ENCODE data around the gene NINL.
"Not testable (repeated sequence)": the region's sequence is repeated elsewhere in the genome, so short reads cannot be mapped to it uniquely, and the experiment has no call there.

Gene NINL

DNA sequence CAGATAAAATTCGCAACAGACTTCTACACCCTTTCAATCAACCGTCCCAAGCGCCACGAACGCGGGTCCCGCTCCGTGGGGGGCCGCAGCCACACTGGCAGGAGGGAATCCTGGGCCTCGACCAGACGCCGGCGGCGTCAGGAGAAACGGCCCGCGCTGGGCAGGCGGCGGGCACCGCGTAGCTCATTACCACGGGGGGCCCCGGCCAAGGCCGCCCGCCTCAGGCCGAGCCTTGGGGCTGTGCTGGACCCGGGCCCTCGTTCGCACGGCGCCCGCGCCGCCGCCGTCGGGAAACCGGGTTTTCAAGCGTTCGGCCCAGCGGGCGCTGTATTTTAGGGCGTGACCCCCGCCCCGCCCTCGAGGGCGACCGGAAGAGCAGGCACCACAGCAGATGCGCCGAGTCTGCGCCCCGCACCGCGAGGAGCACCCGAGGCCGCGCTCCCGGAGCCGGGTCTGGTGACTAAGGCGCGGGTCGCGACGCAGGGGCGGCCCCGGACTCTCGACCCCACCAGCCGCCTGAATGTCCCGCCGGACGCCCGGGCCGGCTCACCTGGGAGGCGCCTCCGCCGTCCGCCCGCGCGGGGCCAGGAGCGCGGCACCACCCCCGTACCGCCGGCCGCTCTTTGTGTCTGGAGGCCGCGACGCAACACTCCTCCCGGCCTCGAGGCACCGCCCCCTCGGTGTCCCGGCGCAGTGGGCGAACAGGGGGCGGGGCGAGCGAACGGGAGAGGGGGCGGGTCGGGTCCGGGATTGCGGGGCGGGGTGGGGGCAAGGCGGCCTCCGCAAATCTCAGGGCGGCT, at the start of gene NINL:
TSS of gene NINL (minus strand) at position 627 of the 800 bp plus-strand sequence. CDS start 58,944 bp downstream, outside the sequence.
- peak; percentile 28 for DNase-seq (ENCODE audit: low read depth)

GRCh38 chr20:25632940-25633790, 47.8 kb upstream of the NINL start:
- DNase-seq (ENCODE audit: low read depth): no peak

- DNase-seq (ENCODE audit: low read depth): not testable (repeated sequence)
Measured at GRCh38 chr20:25630615-25631014, 45.3 kb upstream of the NINL start.

GRCh38 chr20:25629816-25630499, 44.6 kb upstream of the NINL start:
- no peak for DNase-seq (ENCODE audit: low read depth)

- DNase-seq (ENCODE audit: low read depth): no peak
Measured at GRCh38 chr20:25626779-25627178, 41.4 kb upstream of the NINL start.

- DNase-seq (ENCODE audit: low read depth): no peak
Measured at GRCh38 chr20:25624500-25624939, 39.2 kb upstream of the NINL start.

- peak; percentile 66 for DNase-seq (ENCODE audit: low read depth)
Measured at GRCh38 chr20:25623736-25624499, 38.6 kb upstream of the NINL start, which contains the start of gene NANP. Gene NANP (minus strand): TSS chr20:25624014. CDS start chr20:25623948, 66 bp downstream.

DNA sequence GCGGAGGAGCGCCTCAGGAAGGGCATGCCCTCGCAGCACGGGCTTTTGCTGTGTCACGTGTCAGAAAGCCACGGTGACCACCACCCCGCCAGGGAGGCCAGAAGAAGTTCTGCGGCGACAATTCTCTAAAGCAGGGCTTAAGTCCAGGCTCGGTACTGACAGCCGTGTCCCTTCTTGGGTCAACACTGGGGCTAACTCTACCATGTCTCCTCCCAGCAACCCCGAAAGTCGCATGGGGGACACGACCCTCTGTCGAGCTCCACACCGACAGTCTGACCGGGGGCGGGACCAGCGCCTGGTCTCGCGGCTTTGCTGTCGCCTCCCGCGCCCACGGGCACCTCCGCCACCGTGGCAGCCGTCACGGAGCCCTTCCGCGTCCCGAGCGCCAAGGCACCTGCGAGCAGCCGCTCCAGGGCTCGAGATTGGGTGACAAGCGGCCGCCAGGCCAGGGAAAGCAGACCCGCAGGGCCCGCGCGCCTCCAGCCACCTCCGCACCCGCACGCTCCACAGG, 37.9 kb upstream of the NINL start:
- DNase-seq (ENCODE audit: low read depth): peak; percentile 26

GRCh38 chr20:25622450-25623224, 37.3 kb upstream of the NINL start:
- no peak for DNase-seq (ENCODE audit: low read depth)

GRCh38 chr20:25622049-25622448, 36.7 kb upstream of the NINL start:
- DNase-seq (ENCODE audit: low read depth): no peak

- no peak for DNase-seq (ENCODE audit: low read depth)
Measured at GRCh38 chr20:25619514-25619913, 34.2 kb upstream of the NINL start.

GRCh38 chr20:25608774-25609173, 23.4 kb upstream of the NINL start:
- no peak for DNase-seq (ENCODE audit: low read depth)

DNA sequence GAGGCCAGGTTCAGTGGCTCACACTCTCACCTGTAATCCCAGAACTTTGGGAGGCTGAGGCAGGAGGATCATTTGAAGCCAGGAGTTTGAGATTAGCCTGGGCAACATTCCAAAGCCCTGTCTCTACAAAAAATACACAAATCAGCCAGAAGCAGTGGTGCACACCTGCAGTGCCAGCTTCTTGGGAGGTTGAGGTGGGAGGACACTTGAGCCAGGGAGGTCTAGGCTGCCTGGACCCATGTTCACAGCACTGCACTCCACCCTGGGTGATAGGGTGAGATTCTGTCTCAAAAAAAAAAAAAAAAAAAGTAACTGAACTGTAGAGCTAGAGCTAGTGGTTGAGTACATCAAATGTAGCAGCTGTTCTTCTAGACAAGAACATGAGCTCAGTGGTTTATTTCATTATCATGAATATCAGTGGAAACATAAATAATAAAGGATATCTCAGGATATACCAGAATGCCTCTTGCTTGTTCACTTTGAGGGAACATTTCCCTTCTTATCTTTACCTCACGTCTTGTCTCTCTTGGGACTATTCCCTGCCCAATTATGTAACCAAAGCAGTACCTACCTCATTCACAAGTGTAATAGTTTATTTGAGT, 20.9 kb upstream of the NINL start:
- no peak for DNase-seq (ENCODE audit: low read depth)

DNA sequence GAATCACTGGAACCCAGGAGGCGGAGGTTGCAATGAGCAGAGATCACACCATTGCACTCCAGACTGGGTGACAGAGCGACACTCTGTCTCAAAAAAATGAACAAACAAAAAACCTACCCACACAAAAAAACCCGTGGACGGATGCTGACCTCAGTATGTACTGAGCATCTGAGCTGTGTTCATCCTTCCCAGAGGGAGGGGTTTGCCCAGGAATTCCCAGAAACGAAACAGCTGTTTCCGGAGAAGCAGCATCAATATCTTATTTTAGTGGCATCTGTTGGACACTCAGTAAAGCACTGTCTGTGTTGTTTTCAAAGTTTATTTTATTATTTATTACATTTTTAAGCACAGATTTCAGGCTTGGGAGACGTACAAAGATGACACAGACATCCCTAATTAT, 19.8 kb upstream of the NINL start:
- no peak for DNase-seq (ENCODE audit: low read depth)

- no peak for DNase-seq (ENCODE audit: low read depth)
Measured at GRCh38 chr20:25604611-25605010, 19.3 kb upstream of the NINL start.

GRCh38 chr20:25602914-25603309, 17.6 kb upstream of the NINL start:
- DNase-seq (ENCODE audit: low read depth): not testable (repeated sequence)

DNA sequence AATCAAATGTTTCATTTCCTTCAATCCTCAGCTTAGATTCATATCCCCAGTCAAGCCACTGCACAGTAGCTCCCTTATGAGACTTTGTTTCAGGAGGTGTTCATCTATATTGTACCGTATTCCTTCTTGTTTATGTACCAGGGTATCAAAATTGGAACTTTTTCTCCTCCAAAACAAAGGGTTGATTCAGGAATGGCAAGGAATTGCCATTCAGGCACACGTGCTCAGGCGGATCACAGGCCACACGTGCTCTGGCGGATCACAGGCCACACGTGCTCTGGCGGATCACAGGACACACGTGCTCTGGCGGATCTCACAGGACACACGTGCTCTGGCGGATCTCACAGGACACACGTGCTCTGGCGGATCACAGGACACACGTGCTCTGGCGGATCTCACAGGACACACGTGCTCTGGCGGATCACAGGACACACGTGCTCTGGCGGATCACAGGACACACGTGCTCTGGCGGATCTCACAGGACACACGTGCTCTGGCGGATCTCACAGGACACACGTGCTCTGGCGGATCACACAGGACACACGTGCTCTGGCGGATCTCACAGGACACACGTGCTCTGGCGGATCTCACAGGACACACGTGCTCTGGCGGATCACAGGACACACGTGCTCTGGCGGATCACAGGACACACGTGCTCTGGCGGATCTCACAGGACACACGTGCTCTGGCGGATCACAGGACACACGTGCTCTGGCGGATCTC, 17.0 kb upstream of the NINL start:
- not testable (repeated sequence) for DNase-seq (ENCODE audit: low read depth)

GRCh38 chr20:25601659-25602058, 16.3 kb upstream of the NINL start:
- DNase-seq (ENCODE audit: low read depth): no peak

DNA sequence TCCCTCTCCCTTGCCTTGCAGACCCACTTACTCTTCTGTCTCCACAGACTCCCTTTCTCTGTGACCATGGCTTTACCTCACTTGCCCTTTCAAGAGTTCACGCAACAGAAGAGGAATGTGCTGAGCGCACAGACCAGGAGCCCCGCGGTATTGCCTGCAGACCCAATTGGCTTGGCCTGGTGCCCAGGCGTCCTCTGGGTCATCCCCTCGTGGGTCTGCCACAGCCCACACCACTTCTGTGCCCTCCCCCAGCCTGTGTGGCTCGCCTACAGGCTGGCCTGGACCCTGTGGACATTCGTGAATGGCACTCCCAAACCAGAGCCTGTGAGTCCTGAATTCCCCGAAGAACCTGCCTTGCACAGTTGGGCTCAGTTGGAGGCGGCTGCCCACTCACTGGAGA, 15.3 kb upstream of the NINL start:
- no peak for DNase-seq (ENCODE audit: low read depth)

All from activated T-cell treated with anti-CD3 and anti-CD28 coated beads for 1 hour (primary cell).